Keratinocyte (primary cell): ENCODE measurements around the gene ZMYND8. TPM values are rescaled to one million over a fixed set of nuclear protein-coding genes. Genes with fewer than 3 reads are reported as not detected.

ENCODE experiments used
- DNase-seq: peaks from one replicate; pipeline ENCODE4 v3.0.0-alpha.2; 2011; ENCODE audit warnings: low read depth, missing footprints, low spot score
- FAIRE-seq: peaks from 2 replicates; lab custom pipeline; 2011; peaks lifted over from hg19 to GRCh38; lab: Jason Lieb, UNC
- H2AFZ ChIP-seq: 2 replicates; pipeline ENCODE4 v1.6.0; 2012; ENCODE audit warnings: low read length, control low read depth, inconsistent platforms; ENCODE audit not compliant: control insufficient read depth
- H3K27ac ChIP-seq: 2 replicates; pipeline ENCODE4 v1.5.1; 2011; ENCODE audit warnings: low read length; ENCODE audit not compliant: control insufficient read depth, insufficient read depth
- H3K27me3 ChIP-seq: 3 replicates; pipeline ENCODE4 v1.6.0; 2011; ENCODE audit warnings: low read length; ENCODE audit not compliant: control insufficient read depth, insufficient read depth; ENCODE audit errors: extremely low read depth
- H3K36me3 ChIP-seq, 2 experiments: 2 replicates in 1 of 2; 3 replicates in 1 of 2; pipeline ENCODE4 v1.5.1; 2011; ENCODE audit warnings: low read length in 2 of 2, mild to moderate bottlenecking in 1 of 2; ENCODE audit not compliant: control insufficient read depth in 2 of 2, insufficient read depth in 2 of 2; ENCODE audit errors: extremely low read depth in 1 of 2
- H3K4me1 ChIP-seq: 3 replicates; pipeline ENCODE4 v1.5.1; 2011; ENCODE audit warnings: low read length; ENCODE audit not compliant: control insufficient read depth, insufficient read depth; ENCODE audit errors: extremely low read depth
- H3K4me2 ChIP-seq: 3 replicates; pipeline ENCODE4 v1.6.0; 2011; ENCODE audit warnings: low read depth, low read length; ENCODE audit not compliant: control insufficient read depth, insufficient read depth; ENCODE audit errors: extremely low read depth
- H3K4me3 ChIP-seq, 3 experiments: fragments of 200-600 bp in 1 of 3; sonication (generic) in 1 of 3; 2 replicates in 2 of 3; 3 replicates in 1 of 3; pipeline ENCODE4 v1.5.1; 2011 to 2016; ENCODE audit warnings: low read length in 3 of 3, mild to moderate bottlenecking in 3 of 3, control low read depth in 2 of 3, inconsistent platforms in 1 of 3, low read depth in 1 of 3, mixed read lengths in 1 of 3, mixed run types in 1 of 3, moderate library complexity in 1 of 3; ENCODE audit not compliant: control insufficient read depth in 2 of 3, insufficient read depth in 2 of 3; ENCODE audit errors: extremely low read depth in 1 of 3
- H3K79me2 ChIP-seq: 2 replicates; pipeline ENCODE4 v1.6.0; 2012; ENCODE audit warnings: low read length; ENCODE audit not compliant: control insufficient read depth, insufficient read depth
- H3K9ac ChIP-seq: 3 replicates; pipeline ENCODE4 v1.6.0; 2011; ENCODE audit warnings: low read length; ENCODE audit not compliant: control insufficient read depth, insufficient read depth; ENCODE audit errors: extremely low read depth
- H3K9me1 ChIP-seq: 3 replicates; pipeline ENCODE4 v1.6.0; 2011; ENCODE audit warnings: low read length; ENCODE audit not compliant: control insufficient read depth, insufficient read depth; ENCODE audit errors: extremely low read depth
- H3K9me3 ChIP-seq: 2 replicates; pipeline ENCODE4 v1.5.1; 2012; ENCODE audit warnings: low read depth, low read length; ENCODE audit not compliant: control insufficient read depth
- H4K20me1 ChIP-seq: 3 replicates; pipeline ENCODE4 v1.6.0; 2011; ENCODE audit warnings: low read length; ENCODE audit not compliant: control insufficient read depth, insufficient read depth; ENCODE audit errors: extremely low read depth
- CTCF ChIP-seq, 3 experiments: IDR thresholded peaks in 1 of 3; conservative IDR thresholded peaks in 1 of 3; optimal IDR thresholded peaks in 1 of 3; 2 replicates in 2 of 3; 3 replicates in 1 of 3; pipeline versions ENCODE3 to v1.5.1; 2011; ENCODE audit warnings: low read length in 3 of 3, mild to moderate bottlenecking in 3 of 3, moderate library complexity in 2 of 3, control low read depth in 1 of 3, inconsistent platforms in 1 of 3; ENCODE audit not compliant: insufficient read depth in 2 of 3; ENCODE audit errors: extremely low read depth in 1 of 3
- EZH2 ChIP-seq: IDR thresholded peaks from one replicate; pipeline ENCODE4 v1.6.1; 2012; ENCODE audit warnings: inconsistent platforms, mild to moderate bottlenecking, low read length, moderate library complexity
- dilution Hi-C: fragments of 300-500 bp; cut with MboI; formaldehyde crosslinking; loops from one replicate; pipeline ENCODE4 v1.7.0; 2020; ENCODE audit warnings: low sequenced_read_pairs; ENCODE audit not compliant: extremely low pct_ligation_motif_present
- polyA plus RNA-seq, 5 experiments: library from polyadenylated mRNA; depleted of rRNA in 3 of 5; stranded (reverse) in 3 of 5; stranded (forward) in 1 of 5; unstranded in 1 of 5; fragments of >200 nt; gene quantifications; 1 replicate in 1 of 5; 2 replicates in 3 of 5; 3 replicates in 1 of 5; pipeline versions ENCODE4 v1.2.1 to v1.2.3, GENCODE V29; 2011 to 2012; ENCODE audit warnings: missing spikeins in 2 of 5, low read depth in 1 of 5, low replicate concordance in 1 of 5

The ZMYND8 gene
- polyA plus RNA-seq, 1 donor (not counting 4 experiments of a cell fraction or from before 2014, with no cell fraction given), result 39.8 TPM

- H3K79me2 ChIP-seq, result peaks cover 54% of the 10 kb centered on the region
Observed at GRCh38 chr20:47273591-47274235, 82.8 kb downstream of the ZMYND8 start.

GRCh38 chr20:47272893-47273590 lies 83.5 kb downstream of the ZMYND8 start:
- H3K27ac ChIP-seq, result peak overlapping the region; percentile 78
- no peaks in the 10 kb centered on the region for H3K9me1 ChIP-seq
- H3K36me3 ChIP-seq, result peaks cover 28 to 29% of the 10 kb centered on the region in 2 experiments
- no peak overlapping the region for H3K4me2 ChIP-seq
- dilution Hi-C loops, result loop anchor here (10.0 kb wide), 1 partner anchor 62 kb away; no protein-coding TSS in a partner anchor
- no peaks in the 10 kb centered on the region for H3K9me3 ChIP-seq
- peaks cover 31% of the 10 kb centered on the region for H3K4me1 ChIP-seq
- peaks cover 55% of the 10 kb centered on the region for H3K79me2 ChIP-seq
- TF ChIP-seq EZH2 (no peak), CTCF (optimal IDR thresholded peaks at IDR 0.05 in 1 of 3, IDR thresholded peaks at IDR 0.05 in 1 of 3, conservative IDR thresholded peaks at IDR 0.05 in 1 of 3; ENCODE audit: extremely low read depth in 1 of 3, insufficient read depth in 2 of 3, low read length in 3 of 3) (peak; percentile 61 to 88 (median 71))
- no peak overlapping the region for H2AFZ ChIP-seq
- FAIRE-seq (peak; percentile 71), DNase-seq (peak; percentile 21)
- peaks cover 4% of the 10 kb centered on the region for H4K20me1 ChIP-seq
- H3K27me3 ChIP-seq, result no peaks in the 10 kb centered on the region
- H3K4me3 ChIP-seq, result no peak overlapping the region
- no peak overlapping the region for H3K9ac ChIP-seq

More at GRCh38 chr20:47273591-47274235, 82.8 kb downstream of the ZMYND8 start:
- Histone ChIP-seq H3K9me3 (no peaks in the 10 kb centered on the region), H3K27ac (peak overlapping the region; percentile 78), H2AFZ (no peak overlapping the region), H3K27me3 (no peaks in the 10 kb centered on the region), H3K36me3 (peaks cover 30 to 34% of the 10 kb centered on the region in 2 experiments), H3K4me2 (no peak overlapping the region), H4K20me1 (peaks cover 4% of the 10 kb centered on the region), H3K9me1 (no peaks in the 10 kb centered on the region), H3K4me1 (peaks cover 31% of the 10 kb centered on the region), H3K4me3 (no peak overlapping the region), H3K9ac (no peak overlapping the region)
- no peak for DNase-seq
- TF ChIP-seq EZH2, result no peak
- TF ChIP-seq CTCF (optimal IDR thresholded peaks at IDR 0.05 in 1 of 3, IDR thresholded peaks at IDR 0.05 in 1 of 3, conservative IDR thresholded peaks at IDR 0.05 in 1 of 3; ENCODE audit: extremely low read depth in 1 of 3, insufficient read depth in 2 of 3, low read length in 3 of 3), result no peak
- dilution Hi-C loops, result loop anchor here (10.0 kb wide), 1 partner anchor 61 kb away; no protein-coding TSS in a partner anchor
- FAIRE-seq, result no peak
